SIG-M5 (cell line): Measurements from ENCODE around the gene ROBO3.

Experiments
- DNase-seq: peaks from one replicate; lab custom pipeline; 2025; lab: John Stamatoyannopoulos, UW

The ROBO3 gene

GRCh38 chr11:124922831-124923230, 57.6 kb downstream of the ROBO3 start:
- DNase-seq = no peak

GRCh38 chr11:124923296-124923695, 58.1 kb downstream of the ROBO3 start:
- DNase-seq = no peak

GRCh38 chr11:124928942-124929665, 63.9 kb downstream of the ROBO3 start:
- DNase-seq = no peak

GRCh38 chr11:124930799-124931198, 65.6 kb downstream of the ROBO3 start:
- no peak for DNase-seq
